ENCODE data around the gene TERT.

The TERT gene

DNA sequence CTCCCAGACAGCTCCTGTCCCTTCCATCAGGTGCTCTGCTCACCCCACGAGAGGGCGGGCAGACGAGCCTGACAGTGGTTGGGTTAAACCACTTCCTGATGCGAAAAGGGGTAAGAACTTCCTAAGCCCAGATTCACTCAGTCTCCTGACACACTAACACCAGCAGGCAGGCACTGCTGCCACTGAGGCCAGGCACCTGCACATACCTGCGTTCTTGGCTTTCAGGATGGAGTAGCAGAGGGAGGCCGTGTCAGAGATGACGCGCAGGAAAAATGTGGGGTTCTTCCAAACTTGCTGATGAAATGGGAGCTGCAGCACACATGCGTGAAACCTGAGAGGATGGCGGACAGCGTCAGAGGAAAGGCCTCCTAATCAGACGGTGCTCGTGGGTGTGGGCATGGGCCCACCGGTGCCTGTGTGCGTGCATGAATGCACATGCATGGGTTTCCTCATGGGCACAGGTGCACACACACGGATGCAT lies 39.7 kb downstream of the TERT start:
- no peak for DNase-seq

DNA sequence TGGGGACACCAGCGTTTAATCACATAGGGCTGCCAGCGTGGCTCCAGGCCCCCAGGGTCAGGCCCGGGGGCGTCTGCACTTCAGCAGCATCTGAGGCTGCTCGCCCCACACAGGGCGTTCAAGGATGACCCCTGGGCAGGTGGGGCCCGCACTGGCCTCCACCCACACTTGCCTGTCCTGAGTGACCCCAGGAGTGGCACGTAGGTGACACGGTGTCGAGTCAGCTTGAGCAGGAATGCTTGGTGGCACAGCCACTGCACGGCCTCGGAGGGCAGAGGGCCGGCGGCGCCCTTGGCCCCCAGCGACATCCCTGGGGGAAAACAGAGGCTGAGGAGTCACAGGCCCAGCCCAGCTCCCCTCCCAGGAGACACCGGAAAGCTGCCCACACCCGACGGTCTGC lies 40.7 kb downstream of the TERT start:
- no peak for DNase-seq

DNA sequence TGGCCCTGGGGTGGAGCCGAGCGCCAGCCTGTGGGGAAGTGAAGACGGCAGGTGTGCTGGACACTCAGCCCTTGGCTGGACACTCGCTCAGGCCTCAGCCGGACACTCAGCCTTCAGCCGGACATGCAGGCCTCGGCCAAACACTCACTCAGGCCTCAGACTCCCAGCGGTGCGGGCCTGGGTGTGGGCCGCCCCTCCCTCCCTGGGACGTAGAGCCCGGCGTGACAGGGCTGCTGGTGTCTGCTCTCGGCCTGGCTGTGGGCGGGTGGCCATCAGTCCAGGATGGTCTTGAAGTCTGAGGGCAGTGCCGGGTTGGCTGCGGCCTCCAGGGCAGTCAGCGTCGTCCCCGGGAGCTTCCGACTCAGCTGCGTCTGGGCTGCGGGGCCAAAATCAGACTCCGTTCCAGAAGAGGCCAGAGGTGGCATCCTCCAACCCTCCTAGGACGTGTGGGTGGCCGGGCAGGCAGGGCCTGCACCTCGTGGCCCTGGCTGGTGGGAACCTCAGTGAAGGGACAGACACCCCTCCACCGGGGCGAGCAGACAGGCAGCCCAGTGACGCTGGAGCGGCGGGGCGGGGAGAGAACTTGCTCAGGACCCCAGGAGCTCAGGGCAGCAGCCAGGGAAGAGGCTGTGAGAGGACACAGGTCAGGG lies 41.3 kb downstream of the TERT start:
- DNase-seq: no peak

DNA sequence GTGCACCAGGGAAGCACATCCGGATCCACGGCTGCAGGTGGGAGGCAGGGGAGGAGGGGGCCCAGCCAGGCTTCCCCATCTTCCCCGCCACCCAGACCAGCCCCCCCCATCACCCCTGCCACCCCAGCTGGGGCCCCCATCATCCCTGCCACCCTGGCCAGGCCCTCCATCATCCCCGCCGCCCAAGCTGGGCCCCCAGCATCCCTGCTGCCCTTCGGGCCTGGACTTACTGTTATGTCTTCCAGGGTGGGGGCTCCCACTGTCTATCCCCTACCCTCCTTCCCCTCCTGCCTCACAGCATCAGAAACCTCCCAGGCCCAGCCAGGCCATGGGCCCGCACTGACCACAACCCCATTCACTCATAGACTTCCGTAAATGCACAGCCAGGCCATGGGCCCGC lies 42.2 kb downstream of the TERT start:
- no peak for DNase-seq

DNA sequence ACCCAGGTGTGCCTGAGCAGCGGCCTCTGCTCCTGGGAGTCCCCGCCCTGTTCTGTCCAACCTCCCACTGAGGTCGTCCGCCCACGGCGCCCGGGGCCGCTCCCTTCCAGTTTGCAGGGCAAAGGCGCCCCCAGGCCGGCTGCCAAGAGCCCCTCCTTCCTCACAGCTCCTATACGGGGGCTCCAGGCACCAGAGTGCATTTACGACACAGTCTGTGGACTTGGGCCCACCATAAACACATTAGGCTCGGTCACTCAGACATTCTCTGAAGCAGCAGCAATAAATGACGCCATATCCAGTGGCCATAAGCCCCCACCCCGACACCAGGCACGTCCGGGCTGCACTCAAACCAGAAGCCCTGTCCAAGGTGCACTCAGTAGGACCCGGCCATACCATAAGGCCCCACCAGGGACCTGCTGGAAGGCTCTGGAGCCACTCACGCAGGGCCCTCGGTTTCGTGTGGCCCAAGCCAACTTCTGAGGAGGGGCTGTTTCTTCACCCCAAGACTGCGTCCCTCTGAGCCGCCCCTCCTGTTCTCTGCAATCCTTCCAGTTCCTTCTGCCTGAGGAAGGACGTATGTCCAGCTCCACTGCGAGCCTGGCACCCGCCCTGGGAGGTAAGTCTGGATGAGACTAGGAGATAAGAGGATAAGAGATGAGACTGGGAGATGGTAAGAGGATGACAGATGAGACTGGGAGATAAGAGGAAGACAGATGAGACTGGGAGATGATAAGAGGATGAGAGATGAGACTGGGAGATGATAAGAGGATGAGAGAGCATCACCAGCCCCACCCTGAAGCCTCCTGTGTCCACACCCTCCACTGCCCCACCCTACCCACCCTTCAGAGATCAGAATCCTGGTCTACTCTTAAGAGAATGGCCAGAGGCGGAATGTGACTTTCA lies 42.9 kb downstream of the TERT start:
- DNase-seq: no peak

DNA sequence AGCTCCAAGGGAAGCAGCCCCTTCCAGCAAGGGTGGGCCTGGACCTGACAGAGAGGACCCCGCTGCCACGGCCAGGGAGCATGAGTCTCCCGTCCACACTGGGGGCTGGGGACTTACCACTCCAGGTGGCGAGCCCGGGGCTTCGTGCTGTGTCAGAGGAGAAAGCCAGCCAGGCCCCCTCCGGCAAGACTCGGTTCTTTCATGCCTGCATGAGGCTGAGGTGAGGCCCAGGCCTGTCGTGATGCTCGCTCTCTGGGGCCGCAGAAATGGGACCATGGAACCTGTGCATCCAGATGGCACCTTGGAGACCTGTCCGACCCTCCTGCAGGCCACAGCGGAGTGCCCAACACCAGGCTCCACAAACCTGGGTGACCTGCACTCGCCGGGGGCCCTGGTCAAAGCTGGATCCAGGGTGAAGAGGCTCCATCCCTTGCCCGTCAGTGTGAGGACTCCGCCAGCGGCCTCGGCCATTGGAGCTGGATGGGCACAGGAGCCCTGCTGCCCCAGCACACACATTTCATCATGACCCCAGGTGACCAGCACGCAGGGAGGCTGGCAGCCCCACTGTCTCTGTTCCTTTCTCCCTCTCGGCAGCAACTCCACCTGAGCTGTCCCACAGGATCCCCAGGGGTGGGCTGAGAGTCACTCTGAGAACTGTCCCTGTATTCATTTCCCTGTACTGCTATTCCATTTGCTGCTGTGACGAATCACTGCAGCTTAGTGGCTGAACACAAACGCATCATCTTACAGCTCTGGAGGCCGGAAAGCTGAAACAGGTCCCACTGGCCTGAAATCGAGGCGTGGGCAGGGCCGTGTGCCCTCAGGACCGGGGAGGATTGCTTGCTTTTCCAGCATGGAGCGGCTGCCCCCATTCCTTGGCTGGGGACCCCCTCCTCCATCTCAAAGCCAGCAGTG lies 45.2 kb downstream of the TERT start:
- no peak for DNase-seq

DNA sequence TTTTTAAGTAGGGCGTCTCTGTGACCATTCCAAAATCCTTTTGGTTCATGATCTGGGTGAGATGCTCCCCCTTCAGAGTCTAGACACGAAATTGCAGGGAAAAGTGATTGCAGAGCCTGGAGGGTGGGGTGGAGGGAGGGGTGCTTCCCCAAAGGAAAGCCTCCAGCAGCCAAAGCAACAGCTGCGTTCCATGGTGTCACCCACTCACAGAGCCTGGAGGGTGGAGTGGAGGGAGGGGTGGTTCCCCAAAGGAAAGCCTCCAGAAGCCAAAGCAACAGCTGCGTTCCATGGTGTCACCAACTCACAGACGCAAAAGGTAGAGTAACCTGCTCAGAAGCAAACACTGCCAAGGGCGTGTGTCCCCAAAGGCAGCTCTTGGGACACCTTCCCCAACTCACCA lies 47.1 kb downstream of the TERT start:
- DNase-seq: peak in 1 of 2 experiments; percentile 25

DNA sequence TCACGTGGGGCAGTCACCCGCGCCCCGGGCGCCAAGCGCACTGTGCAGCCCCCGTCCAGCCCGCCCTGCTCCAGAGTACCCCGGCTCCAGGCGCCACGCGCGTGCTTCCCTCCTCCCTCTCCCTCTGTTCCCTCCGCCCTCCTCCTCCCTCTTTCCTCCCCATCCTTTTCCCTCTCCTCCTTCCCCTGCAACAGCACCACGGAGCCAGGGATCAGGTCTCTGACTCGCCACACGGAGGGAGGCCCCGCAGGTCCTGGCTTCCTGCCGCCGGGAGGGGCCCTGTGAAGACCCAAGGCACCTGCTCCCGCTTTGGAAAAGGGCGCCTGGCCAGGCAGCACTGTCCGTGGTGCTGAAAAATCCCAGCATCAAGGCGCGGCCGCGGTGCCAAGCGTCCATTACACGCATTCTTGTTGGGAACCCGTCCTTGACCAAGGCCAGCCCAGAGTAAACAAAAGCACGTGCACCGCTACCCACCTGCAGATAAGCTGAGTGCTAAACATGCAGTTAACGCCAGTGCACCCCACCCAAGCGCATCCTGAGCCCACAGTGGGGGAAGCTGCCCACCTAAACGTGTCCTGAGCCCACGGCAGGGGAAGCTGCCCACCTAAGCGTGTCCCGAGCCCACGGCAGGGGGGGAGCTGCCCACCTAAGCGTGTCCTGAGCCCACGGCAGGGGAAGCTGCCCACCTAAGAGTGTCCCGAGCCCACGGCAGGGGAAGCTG lies 48.0 kb downstream of the TERT start:
- peak; percentile 42 to 56 for DNase-seq

DNA sequence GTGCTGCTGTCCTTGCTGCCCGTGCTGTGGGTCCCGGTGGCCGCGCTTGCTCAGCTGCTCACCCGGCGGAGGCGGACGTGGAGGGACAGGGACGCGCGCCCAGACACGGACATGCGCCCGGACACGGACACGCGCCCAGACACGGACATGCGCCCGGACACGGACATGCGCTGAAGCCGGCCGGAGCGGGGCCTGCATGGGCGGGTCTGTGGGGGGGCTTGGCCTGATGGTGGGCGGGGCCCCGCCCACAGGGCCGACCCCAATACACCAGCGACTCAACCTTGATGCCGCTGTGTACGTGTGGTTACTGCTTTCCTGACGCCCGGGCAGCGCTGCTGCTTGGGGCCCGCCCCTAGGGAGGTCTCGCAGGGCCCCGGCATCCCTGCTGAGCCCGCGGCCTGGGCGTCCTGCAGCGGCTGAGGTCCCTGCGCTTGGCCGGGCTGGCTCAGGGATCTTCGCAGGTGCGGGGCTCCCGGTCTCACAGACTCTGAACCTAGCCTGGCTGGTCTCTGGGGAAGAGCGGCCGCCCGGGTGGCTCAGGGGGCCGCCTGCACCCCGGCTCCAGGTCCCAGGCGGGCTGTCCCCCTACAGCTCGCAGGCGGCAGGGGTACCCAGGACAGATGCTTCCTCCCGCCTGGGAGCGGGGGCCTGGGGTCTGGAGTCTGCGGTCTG lies 48.8 kb downstream of the TERT start:
- no peak for DNase-seq

DNA sequence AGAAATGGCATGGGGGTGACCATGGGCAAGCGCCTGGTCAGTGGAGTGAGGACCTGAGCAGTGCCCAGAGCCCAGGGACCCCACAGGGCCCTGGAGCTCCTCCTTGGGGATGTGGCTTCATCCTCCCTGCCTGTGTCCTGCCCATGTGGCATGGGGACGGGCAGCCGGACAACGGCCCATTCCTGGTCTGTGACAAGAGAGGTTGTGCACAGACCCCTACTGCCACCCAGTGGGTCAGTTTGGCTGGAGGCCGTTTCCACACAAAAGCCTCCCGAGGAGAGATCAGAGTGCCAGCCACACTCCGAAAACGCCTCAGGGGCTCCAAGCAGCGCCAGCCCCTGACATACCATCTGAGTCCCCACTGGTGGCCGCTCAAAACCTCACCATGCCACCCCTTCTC lies 49.9 kb downstream of the TERT start:
- no peak for DNase-seq

DNA sequence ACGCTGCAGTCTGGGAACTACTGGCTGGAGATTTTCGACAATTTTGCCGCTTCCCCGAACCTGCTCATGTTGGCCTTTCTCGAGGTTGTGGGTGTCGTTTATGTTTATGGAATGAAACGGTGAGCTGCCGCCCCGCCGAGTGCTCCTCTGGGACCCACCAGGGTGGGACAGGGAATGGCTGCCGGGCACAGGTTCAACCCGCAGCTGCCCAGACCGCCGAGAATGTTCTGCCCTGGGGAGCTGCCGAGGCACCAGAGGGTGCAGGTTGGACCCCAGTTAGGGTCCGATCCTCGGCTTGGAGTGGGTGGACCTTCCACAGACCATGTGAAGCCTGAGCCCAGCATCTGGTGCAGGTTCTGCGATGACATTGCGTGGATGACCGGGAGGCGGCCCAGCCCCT lies 50.6 kb downstream of the TERT start:
- DNase-seq: no peak

DNA sequence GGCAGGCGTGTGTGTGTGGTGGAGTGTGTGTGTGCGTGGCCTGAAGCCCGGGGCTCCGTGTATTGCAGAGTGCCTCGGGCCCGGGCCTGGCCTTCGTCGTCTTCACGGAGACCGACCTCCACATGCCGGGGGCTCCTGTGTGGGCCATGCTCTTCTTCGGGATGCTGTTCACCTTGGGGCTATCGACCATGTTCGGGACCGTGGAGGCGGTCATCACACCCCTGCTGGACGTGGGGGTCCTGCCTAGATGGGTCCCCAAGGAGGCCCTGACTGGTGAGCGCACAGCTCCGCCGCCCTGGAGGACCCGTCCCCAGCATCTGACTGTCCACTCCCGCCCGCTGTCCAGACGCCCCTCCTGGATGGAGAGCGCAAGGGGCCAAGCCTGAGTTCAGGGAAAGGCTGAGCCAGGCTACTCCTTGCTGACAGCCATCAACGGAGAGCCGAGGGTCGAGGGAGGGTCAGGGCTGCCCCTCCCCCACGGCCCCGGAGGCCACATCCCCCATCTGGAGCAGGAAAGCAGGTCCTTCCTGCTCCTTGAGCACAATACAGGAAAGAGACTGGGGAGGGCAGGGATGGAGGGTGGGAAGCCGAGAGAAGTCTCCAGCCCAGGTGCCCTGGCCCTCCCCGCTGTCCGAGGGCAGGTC lies 51.3 kb downstream of the TERT start:
- DNase-seq: no peak

DNA sequence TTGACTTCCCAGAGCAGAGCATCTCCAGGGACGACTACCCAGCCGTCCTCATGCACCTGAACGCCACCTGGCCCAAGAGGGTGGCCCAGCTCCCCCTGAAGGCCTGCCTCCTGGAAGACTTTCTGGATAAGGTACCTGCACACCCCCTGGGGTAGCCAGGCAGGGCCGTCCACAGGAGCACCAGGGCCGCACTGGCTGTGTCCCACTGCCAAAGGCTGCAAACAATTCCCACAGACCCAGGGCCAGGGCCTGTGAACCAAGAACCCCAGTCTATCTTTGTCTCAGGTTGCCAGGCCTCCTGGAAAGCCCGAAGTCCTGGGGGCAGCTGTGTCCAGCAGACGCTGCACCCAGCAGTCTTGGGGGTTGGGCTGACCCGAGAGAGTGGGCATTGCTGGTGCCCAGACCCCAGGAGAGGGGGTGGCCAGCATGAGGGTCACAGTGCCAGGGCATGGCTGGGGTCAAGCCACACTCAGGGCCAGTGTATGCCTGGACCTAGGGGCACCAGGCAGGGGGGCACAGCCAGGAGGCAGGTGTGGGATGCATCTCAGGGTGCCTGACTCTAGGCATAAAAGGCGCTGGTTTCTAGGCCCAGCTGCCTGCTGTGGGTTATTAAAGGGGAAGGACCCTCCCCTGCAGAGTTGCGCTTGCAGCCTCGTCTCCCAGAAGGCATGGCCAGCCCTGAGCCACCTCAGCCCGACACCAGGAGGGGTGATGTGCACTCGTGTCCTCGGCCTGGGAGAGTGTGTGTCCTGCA lies 52.0 kb downstream of the TERT start:
- DNase-seq: no peak

DNA sequence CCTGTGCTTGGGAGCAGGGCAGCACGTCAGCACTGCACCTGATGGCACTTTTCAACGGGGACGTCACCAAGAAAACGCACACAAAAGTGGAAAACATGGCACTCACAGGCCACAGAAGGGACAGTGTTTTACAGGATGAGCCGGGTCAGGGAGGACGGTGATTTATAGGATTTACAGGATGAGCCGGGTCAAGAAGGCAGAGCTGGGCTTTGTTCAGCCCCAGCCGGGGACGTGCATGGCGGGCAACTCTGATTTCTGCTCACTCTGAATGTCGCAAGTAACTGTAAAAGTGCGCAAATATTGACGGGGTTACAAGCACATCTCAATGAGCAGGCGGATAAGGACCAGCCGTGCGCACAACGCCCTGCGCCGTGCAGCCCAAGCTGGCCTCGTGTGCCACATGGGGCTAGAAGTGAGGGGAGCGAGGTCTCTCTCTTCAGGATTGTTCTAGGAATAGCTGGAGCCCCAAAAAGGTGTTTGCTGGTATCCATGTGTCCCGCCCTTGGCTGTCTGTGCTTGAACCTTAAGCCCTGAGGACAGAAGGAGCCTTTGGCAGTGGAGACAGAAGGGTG lies 53.3 kb downstream of the TERT start:
- DNase-seq: no peak

DNA sequence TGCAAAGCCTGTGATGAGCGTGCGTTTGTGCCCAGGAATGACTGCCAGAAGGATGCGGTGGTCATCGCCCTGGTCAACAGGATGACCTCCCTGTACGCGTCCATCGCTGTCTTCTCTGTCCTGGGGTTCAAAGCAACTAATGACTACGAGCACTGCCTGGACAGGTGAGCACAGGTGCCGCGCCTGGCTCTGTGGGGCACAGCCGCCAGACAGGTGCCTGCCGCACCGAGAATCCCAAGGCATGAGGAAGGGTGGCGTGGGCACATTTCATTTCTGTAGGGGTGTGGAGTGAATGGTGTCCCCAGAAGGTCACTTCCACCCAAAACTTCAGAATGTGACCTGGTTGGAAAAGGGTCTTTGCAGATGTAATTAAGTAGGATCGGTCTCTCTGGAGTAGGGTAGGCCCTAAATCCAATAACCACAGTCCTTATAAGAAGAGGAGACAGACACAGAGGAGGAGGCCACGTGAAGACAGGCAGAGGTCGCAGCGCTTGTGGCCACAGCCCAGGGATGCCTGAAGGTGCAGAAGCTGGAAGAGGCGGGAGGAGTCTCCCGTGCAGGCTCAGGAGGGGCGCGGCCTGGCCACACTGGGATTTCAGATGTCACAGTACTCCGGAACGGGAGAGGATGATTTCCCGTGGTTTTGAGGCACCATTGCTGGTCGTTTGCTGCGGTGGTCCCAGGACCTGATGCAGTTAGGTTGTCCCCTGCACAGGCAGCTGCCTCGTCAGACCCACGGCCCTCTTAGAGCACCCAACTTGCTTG lies 54.2 kb downstream of the TERT start:
- DNase-seq: no peak

DNA sequence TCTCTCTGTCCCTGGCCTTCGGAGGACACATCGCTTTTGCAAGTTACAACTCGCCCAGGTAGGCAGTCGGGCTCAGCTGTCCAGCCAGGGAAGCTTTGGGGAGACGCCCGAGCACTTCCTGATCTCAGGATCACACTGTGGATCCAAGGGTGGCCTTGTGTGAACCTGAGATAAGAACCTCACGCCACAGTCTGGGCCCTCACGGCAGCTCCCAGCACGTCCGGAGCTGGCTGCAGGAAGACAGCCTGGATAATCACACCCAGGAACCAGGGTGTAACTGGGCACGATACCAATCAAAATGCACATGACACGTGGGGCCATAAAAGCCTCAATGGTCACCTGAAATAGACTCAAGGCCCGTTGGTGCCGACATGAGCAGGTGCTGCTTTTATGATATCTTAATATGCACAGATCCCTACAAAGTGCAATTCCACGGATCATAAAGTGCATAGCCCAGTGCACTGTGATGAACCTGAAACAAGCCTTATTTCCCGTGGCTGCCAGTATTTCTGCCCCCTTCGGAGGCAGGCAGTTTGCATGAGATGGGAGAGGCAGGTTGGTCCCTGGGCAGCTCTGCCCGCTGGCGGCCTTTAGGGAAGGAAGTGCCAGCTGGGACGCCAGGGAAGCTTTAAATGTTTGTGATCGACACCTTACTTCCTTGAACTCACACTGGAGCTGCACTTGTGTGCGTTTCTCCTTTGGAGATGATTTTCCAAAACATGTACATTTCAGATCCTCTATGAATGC lies 55.2 kb downstream of the TERT start:
- DNase-seq: peak; percentile 35 to 40

DNA sequence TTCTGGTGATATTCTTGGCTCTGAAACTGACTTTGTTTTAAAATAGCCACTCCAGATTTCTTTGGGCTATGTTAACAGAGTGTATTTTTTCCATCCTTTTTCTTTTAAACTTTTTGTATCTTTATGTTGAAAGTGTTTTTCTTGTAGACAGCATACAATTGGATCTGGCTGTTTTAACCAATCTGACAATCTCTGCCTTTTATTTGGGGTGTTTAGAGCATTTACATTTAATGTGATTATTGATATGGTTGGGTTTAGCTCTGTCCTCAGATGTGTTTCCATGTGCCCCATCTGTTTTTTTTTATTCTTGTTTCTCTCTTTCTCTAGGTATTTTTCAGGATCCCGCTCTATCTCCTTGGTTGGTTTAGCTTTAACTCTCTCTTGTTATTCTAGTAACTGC lies 59.0 kb downstream of the TERT start:
- DNase-seq: no peak

DNA sequence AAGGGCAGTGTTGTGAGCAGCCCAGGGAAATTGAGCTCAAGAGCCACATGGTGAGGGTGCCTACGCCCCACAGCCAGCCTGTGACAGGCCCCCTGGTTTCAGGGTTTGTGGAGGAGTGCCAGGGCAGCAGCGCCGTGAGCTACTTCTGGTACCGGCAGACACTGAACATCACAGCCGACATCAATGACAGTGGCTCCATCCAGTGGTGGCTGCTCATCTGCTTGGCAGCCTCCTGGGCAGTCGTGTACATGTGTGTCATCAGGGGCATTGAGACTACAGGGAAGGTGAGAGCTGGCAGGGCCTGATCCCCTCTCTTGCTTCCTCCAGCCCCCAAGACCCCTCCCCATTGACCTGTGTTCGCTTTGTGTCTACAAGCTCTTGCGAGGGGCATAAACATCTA lies 59.5 kb downstream of the TERT start:
- peak; percentile 66 for DNase-seq

DNA sequence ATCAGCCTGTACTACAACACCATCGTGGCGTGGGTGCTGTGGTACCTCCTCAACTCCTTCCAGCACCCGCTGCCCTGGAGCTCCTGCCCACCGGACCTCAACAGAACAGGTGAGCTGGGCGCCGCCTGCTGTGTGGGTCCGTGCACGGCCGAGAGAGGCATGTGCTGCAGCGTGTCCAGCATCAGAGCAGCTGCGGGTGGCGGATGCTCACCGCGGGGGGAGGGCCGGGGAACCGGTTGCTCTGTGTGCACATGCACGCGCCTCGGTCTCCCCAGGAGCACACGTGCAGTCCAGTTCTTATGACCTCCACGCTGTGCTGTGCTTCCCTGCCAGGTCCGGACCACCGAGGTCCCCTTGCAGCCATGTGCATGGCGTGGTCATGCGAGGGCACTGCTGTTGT lies 62.1 kb downstream of the TERT start:
- no peak for DNase-seq

Data from SHP77 (cell line).